Measurements from ENCODE around the gene UAP1.

Gene UAP1

GRCh38 chr1:162645666-162646065, 84.1 kb downstream of the UAP1 start:
- no peak for DNase-seq (ENCODE audit: low read depth)
- no peak overlapping the region for H3K4me3 ChIP-seq (ENCODE audit: low read depth, low read length)
- no peak for TF ChIP-seq CTCF (IDR thresholded peaks at IDR 0.05; ENCODE audit: control insufficient read depth, extremely low read depth, insufficient read depth)

GRCh38 chr1:162649583-162649982, 88.1 kb downstream of the UAP1 start:
- H3K4me3 ChIP-seq (ENCODE audit: low read depth, low read length), result no peak overlapping the region
- TF ChIP-seq CTCF (IDR thresholded peaks at IDR 0.05; ENCODE audit: control insufficient read depth, extremely low read depth, insufficient read depth), result no peak
- no peak for DNase-seq (ENCODE audit: low read depth)

All from LNCaP clone FGC (cell line).